Hypothalamus (tissue), 51 donors: ENCODE measurements around the gene ICA1.
A peak's percentile ranks its signal among the peaks of the same experiment; 100 is the strongest.

Experiments
- DNase-seq, 51 donors: peaks; one replicate each; lab custom pipeline; 2025; lab: John Stamatoyannopoulos, UW

ICA1 gene

DNA sequence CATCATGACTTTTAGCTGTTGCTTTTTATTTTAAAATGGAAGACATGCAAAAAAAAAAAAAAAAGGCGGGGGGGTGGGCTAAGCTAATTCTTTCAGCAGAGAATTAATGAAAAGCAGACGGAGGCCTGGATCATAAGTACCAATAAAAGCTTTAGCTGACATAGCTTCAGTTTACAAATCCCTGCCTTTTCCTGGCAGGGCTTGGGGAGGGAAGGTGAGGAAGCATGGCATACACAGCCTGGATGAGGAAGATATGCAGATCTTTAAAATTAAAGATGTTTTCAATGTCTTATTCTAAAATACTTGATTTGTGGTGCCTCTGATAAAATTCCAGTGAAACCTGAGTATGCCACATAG lies 57.0 kb downstream of the ICA1 start:
- no peak for DNase-seq

DNA sequence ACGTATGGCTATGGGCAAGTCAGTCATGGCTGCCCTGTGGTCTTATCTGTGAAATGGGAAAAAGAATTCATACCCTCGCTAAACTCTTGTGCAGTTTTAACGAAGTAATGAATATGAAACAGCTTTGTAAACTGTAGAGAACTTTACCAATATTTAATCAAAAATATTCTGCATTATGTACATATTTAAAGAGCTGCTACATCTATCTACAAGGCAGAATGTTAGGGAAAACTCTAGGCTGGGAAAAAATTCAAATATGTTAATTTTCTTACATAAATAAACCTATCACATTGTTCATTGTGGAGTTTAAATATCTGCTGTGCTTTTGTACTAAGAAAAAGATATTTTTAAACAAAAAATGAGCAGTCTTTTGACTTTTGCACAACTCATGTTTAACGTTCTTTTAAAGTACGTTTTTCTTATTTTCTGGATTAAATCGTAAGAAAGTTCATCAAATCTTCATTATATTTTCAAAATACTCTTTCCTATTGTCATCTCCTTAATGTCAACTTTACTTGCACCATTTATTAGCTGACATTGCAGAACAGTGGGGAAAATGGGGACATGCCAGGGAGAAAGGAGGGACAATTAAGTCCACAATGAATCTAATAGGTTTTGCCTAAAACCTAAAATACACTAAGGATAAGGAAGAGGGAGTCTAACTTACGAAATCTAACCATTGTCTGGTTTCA lies 57.5 kb downstream of the ICA1 start:
- DNase-seq, result no peak

DNA sequence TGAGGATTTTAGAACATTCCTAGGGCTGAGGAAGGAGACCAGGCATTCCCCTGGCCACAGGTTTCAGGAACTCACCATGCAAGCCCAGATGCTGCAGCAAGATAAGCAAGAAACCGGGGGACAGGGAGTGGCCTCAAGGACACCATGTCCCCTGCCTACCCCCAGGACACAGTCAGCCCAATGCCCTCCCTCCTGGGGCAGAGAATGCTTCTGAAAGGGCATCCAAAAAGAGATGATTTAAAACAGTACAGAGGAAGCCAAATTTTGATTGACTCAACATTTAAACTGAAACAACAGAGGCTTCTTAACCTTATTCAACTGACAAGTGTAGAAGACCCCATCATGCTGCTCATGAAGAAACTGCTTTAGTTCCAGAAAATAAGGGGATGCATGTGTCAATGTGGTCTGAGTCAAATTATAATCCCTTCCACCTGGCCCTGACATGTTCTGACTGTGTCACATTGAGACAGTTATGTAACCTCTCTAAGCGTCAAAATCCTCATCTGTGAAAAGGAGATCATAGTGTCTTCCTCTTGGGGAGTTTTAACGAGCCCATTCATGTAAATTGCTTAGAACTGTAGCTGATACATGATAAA lies 60.0 kb downstream of the ICA1 start:
- no peak for DNase-seq

DNA sequence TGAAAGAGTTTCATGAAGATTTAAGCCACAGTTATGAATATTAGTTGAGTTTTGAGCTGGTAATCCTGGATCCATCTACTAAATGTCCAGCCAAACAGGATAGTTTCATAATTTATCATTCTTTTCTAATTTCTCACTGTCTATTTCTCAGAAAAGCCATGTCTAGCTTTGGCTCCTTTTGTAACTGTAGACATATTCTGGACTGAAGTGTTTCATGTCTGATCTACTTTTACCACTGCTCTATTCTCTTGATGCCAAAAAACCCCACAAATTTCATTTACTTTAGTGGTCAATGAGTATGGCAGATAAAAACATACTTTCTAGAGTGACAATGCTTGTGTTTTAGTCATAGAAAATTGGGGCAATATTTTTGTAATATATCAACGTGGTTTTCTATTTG lies 61.2 kb downstream of the ICA1 start:
- no peak for DNase-seq

DNA sequence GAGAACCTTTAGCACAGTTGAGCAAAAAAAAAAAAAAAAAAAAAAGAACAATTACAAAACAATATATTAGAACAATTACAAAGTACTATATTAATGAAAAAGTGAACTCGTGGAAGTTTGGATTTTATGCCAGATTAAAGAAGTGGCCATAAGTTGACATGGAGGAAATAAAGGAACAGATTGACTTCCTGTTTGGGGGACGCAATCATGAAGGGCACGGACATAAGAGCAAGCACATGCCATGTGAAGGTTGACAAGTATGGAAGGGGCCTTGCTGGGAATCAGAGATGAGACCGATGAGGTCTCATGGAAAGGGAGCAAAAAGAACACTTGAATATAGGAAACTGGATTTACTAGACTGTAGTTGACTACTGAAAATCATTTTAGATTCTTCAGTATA lies 61.7 kb downstream of the ICA1 start:
- DNase-seq, result no peak

DNA sequence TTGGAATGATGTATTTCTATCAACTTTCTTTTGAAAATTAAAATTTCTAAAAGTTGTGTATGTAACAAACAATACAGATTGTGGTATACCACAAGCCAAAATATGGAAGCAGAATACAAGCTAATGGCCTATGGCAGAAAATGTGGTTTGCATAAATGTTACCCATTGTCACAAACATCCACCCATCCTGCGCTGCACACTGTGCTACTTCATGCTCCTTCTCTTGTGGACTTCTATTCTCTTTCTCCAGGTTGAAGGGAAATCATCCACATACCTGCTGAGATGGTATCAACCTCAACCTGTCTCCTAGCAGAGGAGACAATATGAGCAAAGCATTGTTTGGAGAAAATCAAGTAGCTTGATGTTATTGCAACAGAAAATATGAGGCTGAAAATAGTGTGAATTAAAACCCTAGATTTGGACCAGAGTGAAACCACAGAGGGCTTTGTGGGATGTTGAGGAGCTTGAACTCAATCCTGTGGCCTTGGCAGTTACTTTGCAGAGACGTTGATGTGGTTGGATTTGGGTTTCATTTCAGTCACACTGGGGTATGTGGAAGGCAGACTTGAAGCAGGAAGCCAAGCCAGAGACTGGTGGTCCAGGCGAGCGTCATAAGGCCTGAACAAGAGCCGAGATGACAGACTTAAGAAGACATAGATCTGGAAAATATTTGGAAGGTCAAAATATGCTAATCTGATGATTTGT lies 63.8 kb downstream of the ICA1 start:
- no peak for DNase-seq

DNA sequence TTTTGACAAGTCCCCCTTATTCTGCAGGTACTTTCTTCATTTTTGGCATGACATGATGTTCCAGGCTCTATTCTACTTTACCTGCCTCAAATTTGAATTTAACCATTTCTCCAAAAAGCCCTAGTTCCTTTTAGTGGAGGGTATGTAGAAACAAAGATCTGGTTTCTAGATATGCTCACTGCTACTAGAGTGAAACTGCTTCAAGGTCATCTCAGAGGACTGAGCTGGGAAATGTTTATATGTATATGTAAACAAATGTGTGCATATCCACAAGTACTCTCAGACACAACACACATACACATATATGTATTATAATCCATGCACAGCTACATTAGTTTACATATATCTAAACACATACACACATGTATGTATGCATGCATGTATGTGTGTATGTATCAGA lies 69.1 kb downstream of the ICA1 start:
- DNase-seq, result no peak

DNA sequence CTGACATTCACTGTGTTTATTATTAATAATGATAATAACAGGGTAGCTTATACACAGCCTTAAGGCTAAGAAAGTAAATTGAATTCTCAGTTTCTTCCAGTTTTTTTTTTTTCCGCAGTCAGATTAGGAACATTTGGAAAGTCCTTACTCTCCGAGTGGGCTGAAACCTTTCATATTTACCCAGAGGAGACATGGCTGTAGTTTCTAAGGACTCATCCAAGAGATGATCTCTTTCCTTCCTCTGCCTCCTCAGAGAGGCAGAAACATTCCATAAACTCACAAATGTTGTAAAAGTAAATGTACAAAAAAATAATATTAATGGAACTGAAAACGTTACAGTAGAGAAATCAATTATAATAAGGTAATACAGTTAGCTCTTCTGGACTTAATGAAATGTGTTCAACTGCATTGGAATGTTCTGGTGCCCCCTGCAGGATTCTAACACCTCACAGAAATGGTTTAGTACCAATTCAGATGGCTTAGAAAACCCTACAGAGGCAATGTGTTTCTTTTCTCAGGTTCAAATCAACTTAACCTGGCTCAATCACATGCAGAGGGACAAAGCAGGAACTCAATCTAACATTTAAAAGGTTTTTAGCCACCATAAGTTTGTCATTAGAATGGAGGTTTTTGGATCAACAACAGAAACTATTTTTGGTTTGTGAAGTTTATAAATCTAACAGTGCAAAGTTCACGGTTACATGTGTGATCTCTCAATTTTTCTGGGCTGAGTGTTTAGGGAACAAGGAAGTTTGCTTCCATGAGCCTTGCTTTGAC lies 71.7 kb downstream of the ICA1 start:
- DNase-seq, result peak in 21 of 51 donors; percentile 4 to 75 (median 30)

DNA sequence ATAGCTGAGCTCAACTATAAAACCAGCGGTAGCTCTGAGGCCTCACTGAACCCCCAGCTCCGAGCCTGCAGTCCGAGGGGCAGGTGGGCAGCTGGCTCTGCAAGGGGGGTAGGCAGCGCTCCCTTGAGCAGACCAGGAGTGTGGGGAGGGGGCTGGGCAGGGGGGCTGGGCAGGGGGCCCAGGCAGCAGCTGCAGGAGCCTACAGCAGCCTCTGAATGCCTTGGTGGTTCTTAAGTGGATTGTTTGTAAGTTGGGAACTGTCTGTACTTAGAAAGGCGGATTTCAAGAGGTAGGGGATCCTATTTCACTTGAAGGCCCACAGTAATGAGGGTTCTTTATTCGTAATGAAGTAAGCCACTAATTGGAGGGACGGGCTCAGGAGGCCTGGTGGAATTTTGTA lies 72.3 kb downstream of the ICA1 start:
- peak in 4 of 51 donors; percentile 4 to 37 (median 13) for DNase-seq

DNA sequence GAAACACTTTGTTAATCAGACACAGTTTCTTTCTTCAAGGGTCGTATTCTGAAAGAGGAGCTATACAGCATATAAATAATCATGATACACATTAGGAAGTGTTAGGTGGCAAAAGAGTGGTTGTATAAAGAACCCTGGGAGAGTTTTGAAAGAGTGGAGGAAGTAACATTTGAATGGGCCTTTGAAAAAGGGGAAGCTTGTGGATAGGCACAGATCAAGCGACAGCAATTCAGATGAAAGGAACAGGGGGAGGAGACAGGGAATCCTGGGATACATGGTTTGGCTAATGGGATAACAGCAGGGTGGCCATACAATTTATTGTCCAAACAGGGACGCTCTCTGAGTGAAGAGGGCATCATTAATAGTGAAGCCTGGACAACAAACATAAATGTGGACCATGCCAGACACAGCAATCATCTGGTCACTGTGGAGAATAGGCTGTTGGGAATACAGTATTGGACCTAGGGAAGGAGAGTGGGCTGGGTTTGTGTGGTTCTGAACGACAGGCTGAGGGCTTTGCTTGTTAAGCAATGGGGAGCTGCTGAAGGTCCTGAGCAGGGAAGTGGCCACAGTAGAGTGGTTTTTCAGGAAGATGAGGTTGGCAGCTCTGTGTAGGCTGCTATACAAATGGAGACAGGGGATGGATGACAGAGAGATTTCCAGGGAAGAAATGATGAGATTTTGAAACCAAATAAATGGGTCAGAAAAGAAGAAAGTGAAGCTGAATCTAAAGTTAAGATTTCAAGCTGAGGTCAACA lies 75.9 kb downstream of the ICA1 start:
- DNase-seq, result no peak

DNA sequence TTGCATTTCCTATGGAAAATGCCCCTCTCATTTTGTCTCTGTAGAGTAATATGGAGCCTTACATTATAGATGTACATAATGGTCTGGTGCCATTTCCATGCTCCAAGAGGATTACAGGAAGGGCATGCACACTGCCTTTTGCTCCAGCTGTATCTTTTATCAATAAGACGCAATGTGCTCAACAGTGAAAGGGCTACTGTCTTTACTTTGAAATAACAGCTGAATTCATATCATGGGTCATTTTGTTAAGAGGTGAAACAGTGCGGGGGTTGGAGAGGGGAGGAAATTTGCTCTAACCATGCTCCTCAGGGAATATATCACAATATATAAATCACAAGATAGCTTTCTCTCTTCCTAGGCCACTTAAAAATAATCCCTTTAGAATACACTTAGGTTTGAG lies 77.7 kb downstream of the ICA1 start:
- no peak for DNase-seq

DNA sequence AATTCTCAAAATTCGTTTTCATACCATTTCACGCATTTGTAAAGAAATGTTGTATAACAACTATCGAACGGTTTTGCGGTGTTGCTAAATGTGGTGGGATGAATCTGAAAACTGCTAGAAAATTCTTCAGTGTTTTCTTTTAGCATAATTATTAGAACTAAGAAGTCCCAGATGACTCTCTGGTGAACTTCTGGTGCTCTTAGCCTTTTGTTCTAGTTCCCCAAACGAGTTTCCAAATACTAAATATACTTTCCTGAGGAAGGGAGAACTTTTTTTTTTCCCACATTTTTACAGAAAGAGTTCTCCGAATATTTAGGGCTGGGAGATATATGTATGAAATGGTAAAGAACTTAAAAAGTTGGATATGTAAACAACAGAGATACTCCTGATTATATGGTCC lies 82.5 kb downstream of the ICA1 start:
- DNase-seq, result no peak

DNA sequence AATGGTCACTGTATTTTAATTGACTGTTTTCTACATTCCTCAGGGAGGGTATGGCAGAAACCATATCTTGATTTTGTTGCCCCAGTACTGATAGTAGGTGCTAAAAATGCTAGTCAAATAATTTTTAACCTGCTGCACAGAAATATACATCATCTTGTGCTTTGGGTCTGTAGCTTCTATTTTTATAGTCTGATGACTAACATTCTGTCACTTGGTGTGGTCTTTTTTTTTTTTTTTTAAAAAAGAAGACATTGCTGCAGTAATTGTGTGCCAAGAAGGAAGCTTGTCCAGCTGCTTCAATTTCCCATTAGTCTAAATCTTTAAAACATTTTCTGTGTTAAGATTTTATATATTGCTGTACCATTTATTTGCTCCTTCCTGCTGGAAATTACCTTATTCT lies 83.6 kb downstream of the ICA1 start:
- DNase-seq, result no peak

DNA sequence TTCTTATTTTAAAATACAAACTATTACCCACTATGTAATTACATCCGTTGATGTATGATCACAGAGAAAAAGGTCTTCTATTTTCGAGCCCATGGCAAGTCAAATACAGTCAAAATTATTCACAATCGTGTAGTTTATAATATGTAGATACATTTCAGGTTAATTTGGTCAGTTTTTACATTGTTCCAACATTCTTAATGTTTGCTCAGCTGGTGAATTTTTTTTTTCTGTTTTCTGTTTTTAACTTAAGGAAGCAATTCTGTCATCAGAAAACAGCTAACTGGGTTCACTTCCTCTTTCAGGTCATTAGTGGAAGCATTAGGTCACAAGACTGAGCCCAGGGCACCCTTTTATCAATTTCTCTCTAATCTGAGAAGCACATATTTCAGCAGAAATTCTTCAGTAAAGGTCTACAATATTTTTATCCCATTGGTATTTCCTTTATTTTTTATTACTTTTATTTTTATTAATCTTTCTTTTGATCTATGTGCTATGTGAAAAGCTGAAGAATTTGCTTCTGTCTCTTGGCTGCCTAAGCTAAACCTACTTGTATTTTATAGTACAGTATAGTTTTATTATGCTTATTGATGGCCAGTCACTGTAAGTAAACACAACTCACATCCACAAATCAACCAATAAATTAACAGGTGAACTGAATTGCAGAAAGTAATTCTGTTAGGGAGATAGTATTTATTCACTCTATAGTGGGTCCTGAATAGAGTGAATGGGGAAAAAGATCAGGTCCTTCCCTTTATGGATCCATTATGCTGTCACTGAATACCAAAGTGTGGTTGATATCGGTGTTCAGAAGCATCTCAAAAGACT lies 84.6 kb downstream of the ICA1 start:
- DNase-seq, result no peak

DNA sequence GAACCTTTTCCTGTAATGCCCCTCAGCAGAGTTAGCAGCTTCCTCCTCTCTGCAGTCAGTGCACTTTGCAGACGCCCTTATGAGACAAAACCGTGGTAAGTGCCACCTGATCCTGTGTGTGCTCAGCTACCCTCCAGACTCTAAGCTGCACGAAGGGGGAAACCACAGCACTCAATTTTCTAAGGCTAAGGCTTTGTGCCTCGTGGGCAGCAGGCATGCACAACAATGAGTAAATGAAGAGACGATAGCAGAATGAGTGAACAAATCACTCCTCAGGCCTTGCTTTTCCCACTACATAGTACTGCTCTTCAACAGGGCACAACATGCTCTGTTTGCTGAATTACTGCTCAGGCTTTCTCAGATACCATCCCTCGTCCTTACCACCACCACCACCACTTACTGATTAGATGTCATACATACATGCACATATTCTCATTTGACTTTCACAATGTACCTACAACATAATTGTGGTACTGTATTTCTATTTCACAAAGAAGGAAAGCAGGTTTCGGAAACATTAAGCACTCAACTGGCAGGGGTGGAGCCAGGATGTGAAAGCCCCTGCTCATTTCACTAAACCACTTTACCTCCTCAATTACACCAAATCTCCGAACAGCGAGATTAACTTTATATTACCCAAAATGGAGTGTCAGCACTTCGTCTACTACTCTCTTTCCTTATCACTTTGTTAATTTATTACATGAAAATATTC lies 85.4 kb downstream of the ICA1 start:
- DNase-seq, result peak in 5 of 51 donors; percentile 4 to 29 (median 5)

DNA sequence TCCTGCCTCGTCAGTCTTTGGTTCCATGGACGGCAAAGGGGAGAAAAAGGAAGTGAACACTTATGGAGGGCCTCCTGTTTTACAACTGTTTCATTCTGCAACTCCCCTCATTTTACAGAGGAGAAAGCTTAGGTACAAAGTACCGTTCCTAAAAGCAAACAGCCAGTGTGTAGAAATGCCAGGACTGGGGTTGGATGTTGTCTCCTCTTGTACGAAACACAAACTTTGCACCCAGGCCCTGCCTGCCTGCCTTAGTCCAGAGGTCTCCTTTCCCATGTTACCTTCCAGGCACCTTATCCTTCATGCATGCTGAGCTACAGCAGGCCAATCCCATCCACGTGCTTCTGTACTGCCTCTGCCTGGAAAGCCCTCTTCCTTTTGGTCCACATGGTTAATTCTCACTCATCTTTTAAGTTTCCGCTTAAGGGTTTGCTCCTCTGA lies 86.0 kb downstream of the ICA1 start:
- no peak for DNase-seq

DNA sequence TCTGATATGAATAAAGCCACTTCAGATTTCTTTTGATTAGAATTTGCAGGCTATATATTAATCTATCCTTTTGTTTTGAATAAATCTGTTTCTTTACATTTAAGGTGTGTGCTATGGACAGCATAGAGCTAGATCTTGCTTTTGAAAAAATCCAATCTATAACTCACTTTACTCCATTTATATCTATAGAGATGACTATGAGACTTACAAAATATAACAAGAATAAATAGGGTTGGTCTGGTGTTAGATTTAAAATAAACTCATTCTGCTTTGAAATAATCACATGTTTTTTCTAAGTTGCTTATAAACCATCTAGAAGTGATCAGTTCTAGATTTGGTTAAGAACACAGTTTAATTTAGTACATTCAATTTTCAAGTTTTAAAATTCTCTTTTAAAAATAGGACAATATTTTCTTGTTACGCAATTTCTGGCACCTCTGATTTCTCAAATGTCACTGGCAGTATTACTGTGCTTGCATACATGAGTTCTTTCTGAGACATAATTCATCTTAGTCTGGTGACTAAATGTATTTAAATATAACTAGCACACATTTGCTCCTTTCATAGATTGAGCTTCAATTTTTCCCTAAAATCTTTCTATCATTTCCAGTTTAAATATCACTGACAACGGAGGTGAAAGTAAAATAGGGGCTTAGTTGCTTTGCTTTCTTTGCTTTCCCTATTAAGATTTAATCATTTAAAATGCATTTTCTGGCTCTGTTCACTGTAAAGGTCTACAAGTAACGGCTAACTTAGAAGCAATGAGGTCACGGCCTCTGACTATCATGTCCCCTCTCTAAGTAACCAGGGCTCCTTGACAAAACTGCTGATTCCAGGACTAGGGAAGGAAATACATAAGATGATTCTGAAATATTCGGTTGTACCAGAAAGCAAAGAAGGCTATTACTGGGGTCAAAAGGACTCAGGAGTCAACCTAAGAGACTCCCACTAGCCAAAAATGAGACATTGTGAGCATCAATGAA lies 89.3 kb downstream of the ICA1 start:
- DNase-seq, result no peak

DNA sequence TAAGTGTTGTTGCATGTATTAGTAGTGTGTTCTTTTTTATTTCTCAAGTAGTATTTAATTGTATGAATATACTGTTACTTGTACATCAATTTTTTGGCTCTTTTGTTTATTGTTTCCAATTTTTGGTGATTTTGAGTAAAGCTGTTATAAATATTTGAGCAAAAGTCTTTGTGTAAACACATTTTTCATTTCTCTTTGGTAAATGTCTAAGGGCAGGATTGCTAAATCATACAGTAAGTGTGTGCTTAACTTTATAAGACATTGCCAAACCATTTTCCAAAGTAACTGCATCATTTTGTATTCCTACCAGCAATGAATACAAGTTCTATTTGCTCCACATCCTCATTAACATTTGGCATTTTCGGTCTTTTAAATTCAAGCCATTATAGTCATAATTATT lies 92.8 kb downstream of the ICA1 start:
- DNase-seq, result no peak
